Measurements from ENCODE around the gene SH3D19.

GRCh38 chr4:151319490-151319889 is 5.9 kb downstream of the SH3D19 start:
- TF ChIP-seq CTCF (IDR thresholded peaks at IDR 0.05) (no peak), POLR2A (IDR thresholded peaks at IDR 0.05) (no peak), EP300 (IDR thresholded peaks at IDR 0.05) (no peak)

All from ovary (tissue), 3 donors.